K562 (cell line): ENCODE data around the gene ATP5ME. TPM values are rescaled to one million over a fixed set of nuclear protein-coding genes. Genes with fewer than 3 reads are reported as not detected.

Experiments
- JUND ChIP-seq, 2 experiments: IDR thresholded peaks; 2 replicates in 1 of 2; 3 replicates in 1 of 2; pipeline ENCODE4 v1.6.1; 2011; ENCODE audit warnings: borderline replicate concordance in 2 of 2, low read depth in 2 of 2, low read length in 2 of 2, improper control_type of control experiment in 1 of 2, missing biosample characterization in 1 of 2, missing genetic modification characterization in 1 of 2, missing genetic modification reagents in 1 of 2
- KAT8 ChIP-seq: fragments of 450-650 bp; IDR thresholded peaks from 2 replicates; pipeline ENCODE4 v1.6.1; 2016; ENCODE audit warnings: low read depth, mild to moderate bottlenecking
- KLF16 ChIP-seq: IDR thresholded peaks from 2 replicates; pipeline ENCODE4 v1.6.1; 2016; ENCODE audit warnings: antibody characterized with exemption
- LCOR ChIP-seq: sonication (generic); formaldehyde crosslinking; IDR thresholded peaks from 2 replicates; pipeline ENCODE4 v1.8.0; 2022; ENCODE audit warnings: mild to moderate bottlenecking, missing genetic modification reagents
- MCM3 ChIP-seq: fragments of 450-650 bp; IDR thresholded peaks from 2 replicates; pipeline ENCODE4 v1.6.1; 2016
- NR2F6 ChIP-seq: fragments of 450-650 bp; formaldehyde crosslinking; IDR thresholded peaks from 2 replicates; pipeline ENCODE4 v1.4.0; 2020; ENCODE audit warnings: mild to moderate bottlenecking
- PHTF2 ChIP-seq: fragments of 250-450 bp; sonication (Bioruptor Pico); IDR thresholded peaks from 2 replicates; pipeline ENCODE4 v1.5.0; 2021; ENCODE audit warnings: mild to moderate bottlenecking
- POLR2H ChIP-seq: IDR thresholded peaks from 2 replicates; pipeline ENCODE4 v1.6.1; 2016; ENCODE audit warnings: missing genetic modification characterization, low read depth, mild to moderate bottlenecking, control low read depth, missing compliant biosample characterization, moderate library complexity
- RBM22 ChIP-seq: fragments of 200-400 bp; formaldehyde crosslinking; IDR thresholded peaks from 2 replicates; pipeline ENCODE4 v1.6.1; 2018; ENCODE audit warnings: low read length, low read depth; ENCODE audit not compliant: poor library complexity, severe bottlenecking
- SMARCB1 ChIP-seq: IDR thresholded peaks from 2 replicates; pipeline ENCODE4 v1.6.1; 2011; ENCODE audit warnings: improper control_type of control experiment, low read depth; ENCODE audit not compliant: insufficient read length
- TEAD1 ChIP-seq, 2 experiments: fragments of 450-650 bp in 1 of 2; sonication (generic) in 1 of 2; formaldehyde crosslinking; IDR thresholded peaks; 2 replicates each; pipeline versions ENCODE4 v1.4.0 to v1.8.0; 2020 to 2022; ENCODE audit warnings: mild to moderate bottlenecking in 2 of 2, missing genetic modification reagents in 1 of 2
- ZNF583 ChIP-seq: fragments of 250-450 bp; sonication (Bioruptor Pico); IDR thresholded peaks from 2 replicates; pipeline ENCODE4 v1.4.0; 2020
- ZNF77 ChIP-seq: fragments of 250-450 bp; sonication (Bioruptor Pico); IDR thresholded peaks from 2 replicates; pipeline ENCODE4 v1.5.0; 2020
- polyA plus RNA-seq, 8 experiments: library from polyadenylated mRNA; depleted of rRNA in 4 of 8; stranded (reverse) in 5 of 8; unstranded in 3 of 8; fragments of >200 nt; fragmentation: Nextera tagmentation in 2 of 8; fragmentation: Illumina TruSeq in 1 of 8; extraction: Ambion mirVana in 2 of 8; extraction: Trizol in 1 of 8; gene quantifications; 2 replicates each; pipeline versions ENCODE4 v1.2.1 to v1.2.3, GENCODE V29; 2011 to 2014; ENCODE audit warnings: inconsistent platforms in 1 of 8, missing spikeins in 1 of 8
- total RNA-seq, 7 experiments: library from RNA; depleted of rRNA in 6 of 7; stranded (reverse); fragments of >200 nt in 6 of 7; fragmentation: Illumina TruSeq in 2 of 7; extraction: Trizol in 2 of 7; gene quantifications; 2 replicates each; pipeline versions ENCODE4 v1.2.1 to v1.2.3, GENCODE V29; 2011 to 2021; ENCODE audit warnings: low replicate concordance in 1 of 7
- TF ChIP-seq, protein P1 (sequence below), 2 experiments: fragments of 450-650 bp in 1 of 2; IDR thresholded peaks; 2 replicates each; pipeline ENCODE4 v1.6.1; 2011 to 2017; ENCODE audit warnings: low read depth in 2 of 2, antibody characterized with exemption in 1 of 2, borderline replicate concordance in 1 of 2, low read length in 1 of 2, mild to moderate bottlenecking in 1 of 2, mixed read lengths in 1 of 2; ENCODE audit not compliant: control insufficient read depth in 1 of 2
- TF ChIP-seq, protein P2 (sequence below): sonication (generic); formaldehyde crosslinking; IDR thresholded peaks from 2 replicates; pipeline ENCODE4 v1.8.0; 2022; ENCODE audit warnings: mild to moderate bottlenecking, missing genetic modification reagents
- TF ChIP-seq, protein P3 (sequence below): sonication (generic); formaldehyde crosslinking; IDR thresholded peaks from 2 replicates; pipeline ENCODE4 v1.8.0; 2023; ENCODE audit warnings: missing genetic modification reagents, mild to moderate bottlenecking, borderline replicate concordance

The ATP5ME gene
- total and polyA plus RNA-seq, 9 of the 15 experiments (the other 6 are each of a cell fraction or from before 2014, with no cell fraction given): 509 to 2,480 (median 887) TPM

DNA sequence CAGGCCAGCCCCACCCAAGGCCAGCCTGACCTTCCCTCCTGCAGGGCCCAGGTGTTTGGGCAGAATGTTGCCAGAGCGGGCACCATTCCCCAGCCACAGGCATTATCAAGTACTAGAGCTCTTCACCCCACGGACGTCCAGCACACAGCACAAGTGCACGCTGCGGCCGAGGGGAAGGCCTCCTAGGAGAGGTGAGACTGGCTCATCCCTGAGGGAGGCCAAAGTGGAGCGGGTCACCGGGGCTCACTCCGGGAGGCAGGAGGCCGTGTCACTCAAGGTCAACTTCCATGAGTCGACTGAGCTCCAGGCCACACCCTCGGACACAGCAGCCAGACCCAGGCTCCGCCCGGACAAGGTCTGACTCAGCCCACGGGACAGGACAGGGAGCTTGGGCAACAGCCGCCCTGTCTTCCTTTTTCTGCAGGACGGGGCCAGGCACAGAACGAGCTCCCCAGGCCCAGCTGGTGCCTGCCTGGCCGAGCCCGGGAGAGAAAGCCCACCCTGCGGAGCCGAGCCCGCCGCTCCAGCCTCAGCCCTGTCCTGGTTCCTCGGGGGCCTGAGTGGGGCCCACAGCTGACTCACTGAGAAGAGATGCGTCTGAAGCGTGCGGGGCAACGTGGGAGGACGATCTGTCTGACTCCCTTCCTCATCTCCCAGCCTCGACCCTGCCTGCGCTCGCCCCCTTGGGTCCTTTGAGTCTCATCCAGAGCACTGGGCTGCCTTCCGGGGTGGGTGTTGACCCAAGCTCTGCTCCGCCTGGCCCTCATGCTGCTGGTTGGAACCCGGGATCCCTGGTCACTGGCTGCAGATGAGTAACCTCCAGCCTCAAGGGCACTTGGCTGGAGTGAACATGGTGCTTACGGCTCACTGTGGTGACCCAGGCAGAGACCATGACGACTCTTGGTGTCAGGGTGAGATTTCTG is 13.2 kb upstream of the ATP5ME start (continued):
- TF ChIP-seq, protein P1, sequence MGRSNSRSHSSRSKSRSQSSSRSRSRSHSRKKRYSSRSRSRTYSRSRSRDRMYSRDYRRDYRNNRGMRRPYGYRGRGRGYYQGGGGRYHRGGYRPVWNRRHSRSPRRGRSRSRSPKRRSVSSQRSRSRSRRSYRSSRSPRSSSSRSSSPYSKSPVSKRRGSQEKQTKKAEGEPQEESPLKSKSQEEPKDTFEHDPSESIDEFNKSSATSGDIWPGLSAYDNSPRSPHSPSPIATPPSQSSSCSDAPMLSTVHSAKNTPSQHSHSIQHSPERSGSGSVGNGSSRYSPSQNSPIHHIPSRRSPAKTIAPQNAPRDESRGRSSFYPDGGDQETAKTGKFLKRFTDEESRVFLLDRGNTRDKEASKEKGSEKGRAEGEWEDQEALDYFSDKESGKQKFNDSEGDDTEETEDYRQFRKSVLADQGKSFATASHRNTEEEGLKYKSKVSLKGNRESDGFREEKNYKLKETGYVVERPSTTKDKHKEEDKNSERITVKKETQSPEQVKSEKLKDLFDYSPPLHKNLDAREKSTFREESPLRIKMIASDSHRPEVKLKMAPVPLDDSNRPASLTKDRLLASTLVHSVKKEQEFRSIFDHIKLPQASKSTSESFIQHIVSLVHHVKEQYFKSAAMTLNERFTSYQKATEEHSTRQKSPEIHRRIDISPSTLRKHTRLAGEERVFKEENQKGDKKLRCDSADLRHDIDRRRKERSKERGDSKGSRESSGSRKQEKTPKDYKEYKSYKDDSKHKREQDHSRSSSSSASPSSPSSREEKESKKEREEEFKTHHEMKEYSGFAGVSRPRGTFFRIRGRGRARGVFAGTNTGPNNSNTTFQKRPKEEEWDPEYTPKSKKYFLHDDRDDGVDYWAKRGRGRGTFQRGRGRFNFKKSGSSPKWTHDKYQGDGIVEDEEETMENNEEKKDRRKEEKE (IDR thresholded peaks at IDR 0.05; ENCODE audit: borderline replicate concordance in 1 of 2, control insufficient read depth in 1 of 2, low read depth in 2 of 2, low read length in 1 of 2): no peak
- TF ChIP-seq, protein P2, sequence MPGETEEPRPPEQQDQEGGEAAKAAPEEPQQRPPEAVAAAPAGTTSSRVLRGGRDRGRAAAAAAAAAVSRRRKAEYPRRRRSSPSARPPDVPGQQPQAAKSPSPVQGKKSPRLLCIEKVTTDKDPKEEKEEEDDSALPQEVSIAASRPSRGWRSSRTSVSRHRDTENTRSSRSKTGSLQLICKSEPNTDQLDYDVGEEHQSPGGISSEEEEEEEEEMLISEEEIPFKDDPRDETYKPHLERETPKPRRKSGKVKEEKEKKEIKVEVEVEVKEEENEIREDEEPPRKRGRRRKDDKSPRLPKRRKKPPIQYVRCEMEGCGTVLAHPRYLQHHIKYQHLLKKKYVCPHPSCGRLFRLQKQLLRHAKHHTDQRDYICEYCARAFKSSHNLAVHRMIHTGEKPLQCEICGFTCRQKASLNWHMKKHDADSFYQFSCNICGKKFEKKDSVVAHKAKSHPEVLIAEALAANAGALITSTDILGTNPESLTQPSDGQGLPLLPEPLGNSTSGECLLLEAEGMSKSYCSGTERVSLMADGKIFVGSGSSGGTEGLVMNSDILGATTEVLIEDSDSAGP: no peak; the same call in 1 of the 2 replicates
- TF ChIP-seq JUND (IDR thresholded peaks at IDR 0.05; ENCODE audit: borderline replicate concordance, low read depth, low read length): peak; percentile 87
- TF ChIP-seq JUND (tag; IDR thresholded peaks at IDR 0.05; ENCODE audit: borderline replicate concordance, low read depth, low read length): peak; percentile 88; the same call in 2 of the 3 replicates
- TF ChIP-seq KAT8: no peak
- no peak for TF ChIP-seq SMARCB1
- no peak for TF ChIP-seq MCM3
- TF ChIP-seq PHTF2 (CRISPR knock-in tag): no peak
- 0 out of 2 replicates have a peak, but pooled peaks have one; percentile 21 for TF ChIP-seq NR2F6 (CRISPR knock-in tag)
- no peak for TF ChIP-seq RBM22
- TF ChIP-seq KLF16: no peak
- no peak for TF ChIP-seq POLR2H (tag)
- no peak for TF ChIP-seq ZNF77 (CRISPR knock-in tag)
- TF ChIP-seq, protein P3, sequence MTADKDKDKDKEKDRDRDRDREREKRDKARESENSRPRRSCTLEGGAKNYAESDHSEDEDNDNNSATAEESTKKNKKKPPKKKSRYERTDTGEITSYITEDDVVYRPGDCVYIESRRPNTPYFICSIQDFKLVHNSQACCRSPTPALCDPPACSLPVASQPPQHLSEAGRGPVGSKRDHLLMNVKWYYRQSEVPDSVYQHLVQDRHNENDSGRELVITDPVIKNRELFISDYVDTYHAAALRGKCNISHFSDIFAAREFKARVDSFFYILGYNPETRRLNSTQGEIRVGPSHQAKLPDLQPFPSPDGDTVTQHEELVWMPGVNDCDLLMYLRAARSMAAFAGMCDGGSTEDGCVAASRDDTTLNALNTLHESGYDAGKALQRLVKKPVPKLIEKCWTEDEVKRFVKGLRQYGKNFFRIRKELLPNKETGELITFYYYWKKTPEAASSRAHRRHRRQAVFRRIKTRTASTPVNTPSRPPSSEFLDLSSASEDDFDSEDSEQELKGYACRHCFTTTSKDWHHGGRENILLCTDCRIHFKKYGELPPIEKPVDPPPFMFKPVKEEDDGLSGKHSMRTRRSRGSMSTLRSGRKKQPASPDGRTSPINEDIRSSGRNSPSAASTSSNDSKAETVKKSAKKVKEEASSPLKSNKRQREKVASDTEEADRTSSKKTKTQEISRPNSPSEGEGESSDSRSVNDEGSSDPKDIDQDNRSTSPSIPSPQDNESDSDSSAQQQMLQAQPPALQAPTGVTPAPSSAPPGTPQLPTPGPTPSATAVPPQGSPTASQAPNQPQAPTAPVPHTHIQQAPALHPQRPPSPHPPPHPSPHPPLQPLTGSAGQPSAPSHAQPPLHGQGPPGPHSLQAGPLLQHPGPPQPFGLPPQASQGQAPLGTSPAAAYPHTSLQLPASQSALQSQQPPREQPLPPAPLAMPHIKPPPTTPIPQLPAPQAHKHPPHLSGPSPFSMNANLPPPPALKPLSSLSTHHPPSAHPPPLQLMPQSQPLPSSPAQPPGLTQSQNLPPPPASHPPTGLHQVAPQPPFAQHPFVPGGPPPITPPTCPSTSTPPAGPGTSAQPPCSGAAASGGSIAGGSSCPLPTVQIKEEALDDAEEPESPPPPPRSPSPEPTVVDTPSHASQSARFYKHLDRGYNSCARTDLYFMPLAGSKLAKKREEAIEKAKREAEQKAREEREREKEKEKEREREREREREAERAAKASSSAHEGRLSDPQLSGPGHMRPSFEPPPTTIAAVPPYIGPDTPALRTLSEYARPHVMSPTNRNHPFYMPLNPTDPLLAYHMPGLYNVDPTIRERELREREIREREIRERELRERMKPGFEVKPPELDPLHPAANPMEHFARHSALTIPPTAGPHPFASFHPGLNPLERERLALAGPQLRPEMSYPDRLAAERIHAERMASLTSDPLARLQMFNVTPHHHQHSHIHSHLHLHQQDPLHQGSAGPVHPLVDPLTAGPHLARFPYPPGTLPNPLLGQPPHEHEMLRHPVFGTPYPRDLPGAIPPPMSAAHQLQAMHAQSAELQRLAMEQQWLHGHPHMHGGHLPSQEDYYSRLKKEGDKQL (CRISPR knock-in tag): no peak
- TF ChIP-seq LCOR (CRISPR knock-in tag): no peak
- TF ChIP-seq ZNF583 (CRISPR knock-in tag): no peak
- no peak for TF ChIP-seq TEAD1 (CRISPR knock-in tag; IDR thresholded peaks at IDR 0.05)
